ENCODE measurements around the gene INPP5A.
A peak's percentile ranks its signal among the peaks of the same experiment; 100 is the strongest.

Gene INPP5A

DNA sequence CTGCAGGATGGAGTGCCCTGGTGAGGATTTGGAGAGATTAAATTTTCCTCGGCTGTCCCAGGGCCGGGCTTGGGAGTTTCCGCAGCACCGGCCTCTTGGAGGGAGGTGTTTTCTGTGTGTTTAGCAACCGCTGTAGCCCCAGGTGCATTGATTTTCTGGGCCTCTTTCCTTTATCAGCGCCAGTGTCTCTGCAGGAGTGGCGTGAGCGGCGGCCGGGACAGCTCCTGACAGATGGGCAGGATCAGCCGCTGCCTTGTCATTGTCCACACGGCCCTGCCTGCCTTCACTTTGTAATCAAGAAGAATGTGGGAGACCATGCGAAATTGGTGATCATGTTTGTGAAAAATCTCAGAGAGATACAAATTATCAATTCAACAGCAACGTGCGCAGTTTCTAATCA, 216.0 kb downstream of the INPP5A start:
- Histone ChIP-seq H3K4me2 (ENCODE audit: low read length) (no peak overlapping the region), H3K27ac (ENCODE audit: low read depth, low read length) (no peak overlapping the region), H2BK12ac (ENCODE audit: low read length) (no peak overlapping the region), H3K14ac (ENCODE audit: low read length) (no peak overlapping the region), H4K91ac (ENCODE audit: low read depth, low read length) (no peak overlapping the region), H3K18ac (ENCODE audit: low read length) (no peak overlapping the region), H3K23ac (ENCODE audit: low read length) (no peak overlapping the region), H3K36me3 (ENCODE audit: control insufficient read depth in 1 of 2, insufficient read depth in 2 of 2, low read length in 2 of 2) (peaks cover 25 to 31% of the 10 kb centered on the region in 2 experiments), H3K4me1 (ENCODE audit: control insufficient read depth in 1 of 2, insufficient read depth in 2 of 2, low read length in 2 of 2) (no peaks in the 10 kb centered on the region), H4K8ac (ENCODE audit: low read depth, low read length) (no peak overlapping the region), H2AFZ (ENCODE audit: insufficient read depth, low read length, poor library complexity) (no peak overlapping the region), H3K9ac (ENCODE audit: low read length) (no peak overlapping the region), H2BK120ac (ENCODE audit: insufficient read depth, low read length, poor library complexity) (no peak overlapping the region), H2BK5ac (ENCODE audit: low read depth, low read length, poor library complexity) (no peak overlapping the region), H3K9me3 (ENCODE audit: insufficient read depth, low read depth, low read length) (peaks cover 14% of the 10 kb centered on the region), H3K4ac (ENCODE audit: low read depth, low read length) (no peak overlapping the region), H3K79me2 (ENCODE audit: control insufficient read depth, insufficient read depth, low read length, poor library complexity) (no peaks in the 10 kb centered on the region), H4K12ac (ENCODE audit: low read depth, low read length) (no peak overlapping the region), H3K4me3 (ENCODE audit: low read depth, low read length) (no peak overlapping the region), H2AK5ac (ENCODE audit: low read length) (no peak overlapping the region), H3K79me1 (ENCODE audit: low read length) (no peaks in the 10 kb centered on the region), H3K27me3 (ENCODE audit: insufficient read depth, low read length) (no peaks in the 10 kb centered on the region)
- WGBS (ENCODE audit: extremely low coverage, insufficient coverage, insufficient read length) = no CpG with 5 or more reads among the region's 15 CpGs
- DNase-seq = no peak

DNA sequence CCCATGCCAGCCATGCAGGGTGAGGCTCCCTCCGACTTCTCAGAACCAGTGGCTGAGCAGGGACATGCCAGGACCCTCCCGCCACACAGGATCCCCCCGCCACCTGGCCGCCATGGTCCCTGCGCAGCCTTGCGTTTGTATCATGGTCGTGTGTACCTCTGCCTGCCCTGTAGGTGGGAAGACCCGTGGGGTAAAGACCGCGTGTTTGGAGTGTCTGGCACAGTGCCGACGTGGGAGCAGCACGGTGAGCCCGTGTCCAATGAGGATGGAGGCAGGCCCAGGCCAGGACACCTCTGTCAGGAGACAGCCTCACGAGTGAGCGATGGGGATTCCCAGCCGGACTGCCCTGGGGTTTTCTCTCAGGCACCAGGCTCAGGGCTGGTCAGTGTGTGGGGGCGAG, 216.5 kb downstream of the INPP5A start:
- no peak overlapping the region for H3K14ac ChIP-seq (ENCODE audit: low read length)
- H2AFZ ChIP-seq (ENCODE audit: insufficient read depth, low read length, poor library complexity) = no peak overlapping the region
- no peak overlapping the region for H3K23ac ChIP-seq (ENCODE audit: low read length)
- no peak overlapping the region for H3K4me2 ChIP-seq (ENCODE audit: low read length)
- no peak overlapping the region for H3K4me3 ChIP-seq (ENCODE audit: low read depth, low read length)
- no peak overlapping the region for H2BK12ac ChIP-seq (ENCODE audit: low read length)
- no peak overlapping the region for H4K91ac ChIP-seq (ENCODE audit: low read depth, low read length)
- no peak overlapping the region for H3K18ac ChIP-seq (ENCODE audit: low read length)
- no peak overlapping the region for H4K12ac ChIP-seq (ENCODE audit: low read depth, low read length)
- H3K9me3 ChIP-seq (ENCODE audit: insufficient read depth, low read depth, low read length) = peaks cover 14% of the 10 kb centered on the region
- no peak for DNase-seq
- H4K8ac ChIP-seq (ENCODE audit: low read depth, low read length) = no peak overlapping the region
- H3K4me1 ChIP-seq (ENCODE audit: control insufficient read depth in 1 of 2, insufficient read depth in 2 of 2, low read length in 2 of 2) = no peaks in the 10 kb centered on the region
- no peak overlapping the region for H3K4ac ChIP-seq (ENCODE audit: low read depth, low read length)
- H3K9ac ChIP-seq (ENCODE audit: low read length) = no peak overlapping the region
- H2BK120ac ChIP-seq (ENCODE audit: insufficient read depth, low read length, poor library complexity) = no peak overlapping the region
- H3K36me3 ChIP-seq (ENCODE audit: control insufficient read depth in 1 of 2, insufficient read depth in 2 of 2, low read length in 2 of 2) = peaks cover 25 to 28% of the 10 kb centered on the region in 2 experiments
- H3K79me2 ChIP-seq (ENCODE audit: control insufficient read depth, insufficient read depth, low read length, poor library complexity) = no peaks in the 10 kb centered on the region
- H3K27me3 ChIP-seq (ENCODE audit: insufficient read depth, low read length) = no peaks in the 10 kb centered on the region
- H3K27ac ChIP-seq (ENCODE audit: low read depth, low read length) = no peak overlapping the region
- no peak overlapping the region for H2BK5ac ChIP-seq (ENCODE audit: low read depth, low read length, poor library complexity)
- WGBS (ENCODE audit: extremely low coverage, insufficient coverage, insufficient read length) = no CpG with 5 or more reads among the region's 18 CpGs
- no peak overlapping the region for H2AK5ac ChIP-seq (ENCODE audit: low read length)
- no peaks in the 10 kb centered on the region for H3K79me1 ChIP-seq (ENCODE audit: low read length)

GRCh38 chr10:132755166-132755711, 217.7 kb downstream of the INPP5A start:
- Histone ChIP-seq H2BK5ac (ENCODE audit: low read depth, low read length, poor library complexity) (no peak overlapping the region), H3K36me3 (ENCODE audit: control insufficient read depth in 1 of 2, insufficient read depth in 2 of 2, low read length in 2 of 2) (peaks cover 17 to 18% of the 10 kb centered on the region in 2 experiments), H3K23ac (ENCODE audit: low read length) (no peak overlapping the region), H4K91ac (ENCODE audit: low read depth, low read length) (no peak overlapping the region), H3K4ac (ENCODE audit: low read depth, low read length) (no peak overlapping the region), H3K18ac (ENCODE audit: low read length) (no peak overlapping the region), H4K8ac (ENCODE audit: low read depth, low read length) (no peak overlapping the region), H2AK5ac (ENCODE audit: low read length) (no peak overlapping the region), H3K4me2 (ENCODE audit: low read length) (no peak overlapping the region), H3K27me3 (ENCODE audit: insufficient read depth, low read length) (no peaks in the 10 kb centered on the region), H3K79me2 (ENCODE audit: control insufficient read depth, insufficient read depth, low read length, poor library complexity) (no peaks in the 10 kb centered on the region), H3K9me3 (ENCODE audit: insufficient read depth, low read depth, low read length) (peaks cover 14% of the 10 kb centered on the region), H3K14ac (ENCODE audit: low read length) (no peak overlapping the region), H3K4me1 (ENCODE audit: control insufficient read depth in 1 of 2, insufficient read depth in 2 of 2, low read length in 2 of 2) (no peaks in the 10 kb centered on the region), H2AFZ (ENCODE audit: insufficient read depth, low read length, poor library complexity) (no peak overlapping the region), H3K9ac (ENCODE audit: low read length) (no peak overlapping the region), H3K27ac (ENCODE audit: low read depth, low read length) (no peak overlapping the region), H2BK12ac (ENCODE audit: low read length) (no peak overlapping the region), H3K79me1 (ENCODE audit: low read length) (no peaks in the 10 kb centered on the region), H4K12ac (ENCODE audit: low read depth, low read length) (no peak overlapping the region), H3K4me3 (ENCODE audit: low read depth, low read length) (peak overlapping the region; percentile 35), H2BK120ac (ENCODE audit: insufficient read depth, low read length, poor library complexity) (no peak overlapping the region)
- DNase-seq = no peak
- WGBS (ENCODE audit: extremely low coverage, insufficient coverage, insufficient read length) = no CpG with 5 or more reads among the region's 15 CpGs

GRCh38 chr10:132756591-132756990, 219.0 kb downstream of the INPP5A start:
- Histone ChIP-seq H3K27ac (ENCODE audit: low read depth, low read length) (no peak overlapping the region), H3K4me2 (ENCODE audit: low read length) (no peak overlapping the region), H4K8ac (ENCODE audit: low read depth, low read length) (no peak overlapping the region), H3K9me3 (ENCODE audit: insufficient read depth, low read depth, low read length) (peaks cover 18% of the 10 kb centered on the region), H3K36me3 (ENCODE audit: control insufficient read depth in 1 of 2, insufficient read depth in 2 of 2, low read length in 2 of 2) (peaks cover 12 to 19% of the 10 kb centered on the region in 2 experiments), H3K4ac (ENCODE audit: low read depth, low read length) (no peak overlapping the region), H3K18ac (ENCODE audit: low read length) (no peak overlapping the region), H3K23ac (ENCODE audit: low read length) (no peak overlapping the region), H2AFZ (ENCODE audit: insufficient read depth, low read length, poor library complexity) (no peak overlapping the region), H3K9ac (ENCODE audit: low read length) (no peak overlapping the region), H2BK120ac (ENCODE audit: insufficient read depth, low read length, poor library complexity) (no peak overlapping the region), H3K79me2 (ENCODE audit: control insufficient read depth, insufficient read depth, low read length, poor library complexity) (no peaks in the 10 kb centered on the region), H4K91ac (ENCODE audit: low read depth, low read length) (no peak overlapping the region), H3K4me3 (ENCODE audit: low read depth, low read length) (no peak overlapping the region), H2BK12ac (ENCODE audit: low read length) (no peak overlapping the region), H4K12ac (ENCODE audit: low read depth, low read length) (no peak overlapping the region), H2BK5ac (ENCODE audit: low read depth, low read length, poor library complexity) (no peak overlapping the region), H3K27me3 (ENCODE audit: insufficient read depth, low read length) (no peaks in the 10 kb centered on the region), H3K4me1 (ENCODE audit: control insufficient read depth in 1 of 2, insufficient read depth in 2 of 2, low read length in 2 of 2) (no peaks in the 10 kb centered on the region), H2AK5ac (ENCODE audit: low read length) (no peak overlapping the region), H3K14ac (ENCODE audit: low read length) (no peak overlapping the region), H3K79me1 (ENCODE audit: low read length) (no peaks in the 10 kb centered on the region)
- WGBS (ENCODE audit: extremely low coverage, insufficient coverage, insufficient read length) = no CpG with 5 or more reads among the region's 14 CpGs
- DNase-seq = peak; percentile 48 to 67
